Measurements from ENCODE around the gene TXLNG.
"Not testable (repeated sequence)": the region's sequence is repeated elsewhere in the genome, so short reads cannot be mapped to it uniquely, and the experiment has no call there.

TXLNG gene

DNA sequence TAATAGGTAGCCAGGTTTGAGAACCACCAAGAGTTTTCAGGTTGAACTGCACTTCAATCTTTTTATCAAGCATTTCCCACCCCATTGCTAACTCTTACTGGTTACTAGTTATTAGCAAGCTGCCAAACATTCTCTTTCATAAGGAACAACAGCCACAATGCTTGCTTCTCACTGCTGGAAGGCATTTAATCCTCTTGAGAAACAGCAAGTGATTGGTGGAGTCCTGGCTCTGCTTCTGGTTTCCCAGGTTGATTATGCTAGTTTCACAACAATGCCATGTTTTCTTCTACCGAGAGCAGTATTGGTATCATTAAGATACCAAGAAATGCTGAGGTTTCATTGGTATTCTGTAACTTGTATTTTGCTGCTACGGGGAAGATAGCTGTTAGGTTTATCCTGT lies 32.2 kb upstream of the TXLNG start:
- H2BK120ac ChIP-seq (ENCODE audit: low read depth, low read length), result no peak overlapping the region
- WGBS, 2 donors (ENCODE audit: extremely low coverage in 2 of 2, insufficient read length in 2 of 2, insufficient replicate concordance in 1 of 2), result no CpG with 5 or more reads among the region's 2 CpGs
- H2BK15ac ChIP-seq (ENCODE audit: low read length), result no peak overlapping the region
- no peaks in the 10 kb centered on the region for H3K79me1 ChIP-seq (ENCODE audit: low read depth, low read length)
- H2BK5ac ChIP-seq (ENCODE audit: low read length), result no peak overlapping the region
- H2AK5ac ChIP-seq (ENCODE audit: low read depth, low read length), result no peak overlapping the region
- H3K27me3 ChIP-seq (ENCODE audit: control insufficient read depth in 3 of 3, insufficient read depth in 3 of 3, low read depth in 1 of 3, low read length in 3 of 3), result no peaks in the 10 kb centered on the region
- no peak overlapping the region for H3K23ac ChIP-seq (ENCODE audit: low read depth, low read length, poor library complexity)
- no peaks in the 10 kb centered on the region for H3K4me1 ChIP-seq (ENCODE audit: control insufficient read depth in 2 of 2, insufficient read depth in 1 of 2, low read depth in 1 of 2, low read length in 2 of 2)
- H4K8ac ChIP-seq (ENCODE audit: low read depth, low read length), result no peak overlapping the region
- no peak overlapping the region for H3K14ac ChIP-seq (ENCODE audit: low read length)
- no peaks in the 10 kb centered on the region for H3K9me3 ChIP-seq (replicated peaks in 1 of 2; ENCODE audit: control insufficient read depth in 2 of 2, insufficient read depth in 1 of 2, low read depth in 1 of 2, low read length in 2 of 2)
- H4K91ac ChIP-seq (ENCODE audit: low read depth, low read length, poor library complexity), result no peak overlapping the region
- no peak overlapping the region for H2BK12ac ChIP-seq (ENCODE audit: low read length)
- H3K36me3 ChIP-seq (replicated peaks in 1 of 2; ENCODE audit: control insufficient read depth in 2 of 2, insufficient read depth in 2 of 2, low read length in 2 of 2), result peaks cover 4 to 83% of the 10 kb centered on the region in 2 donors
- H3K4ac ChIP-seq (ENCODE audit: low read length), result no peak overlapping the region
- no peak overlapping the region for H3K4me3 ChIP-seq (ENCODE audit: low read length in 2 of 2)
- H3K18ac ChIP-seq (ENCODE audit: low read length), result no peak overlapping the region
- no peak overlapping the region for H2AFZ ChIP-seq (ENCODE audit: low read length)
- H3K9ac ChIP-seq (ENCODE audit: low read depth, low read length, poor library complexity), result no peak overlapping the region
- no peak for DNase-seq (ENCODE audit: low spot score)
- no peak overlapping the region for H3K27ac ChIP-seq (replicated peaks; ENCODE audit: low read length)
- H3K4me2 ChIP-seq (ENCODE audit: insufficient read depth, low read length, poor library complexity, severe bottlenecking), result no peak overlapping the region

DNA sequence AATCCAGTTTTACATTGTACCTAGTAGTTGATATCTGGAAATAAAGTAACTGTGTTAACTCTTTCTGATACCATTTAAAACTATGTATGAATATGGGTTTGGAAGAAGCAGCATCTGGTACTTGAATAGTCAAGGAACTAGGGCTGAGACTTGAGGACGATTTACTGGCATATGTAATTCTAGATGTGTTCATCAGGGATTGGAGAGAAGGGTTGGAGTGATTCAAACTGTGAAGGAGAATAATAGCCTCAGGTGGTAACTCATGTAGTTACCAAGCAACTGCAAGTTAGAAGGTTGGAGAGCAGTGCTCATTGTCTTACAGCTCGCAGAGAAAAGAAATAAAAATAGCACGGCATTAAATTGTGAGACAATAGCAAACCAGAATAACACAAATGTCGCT lies 29.5 kb upstream of the TXLNG start:
- no peak overlapping the region for H3K18ac ChIP-seq (ENCODE audit: low read length)

DNA sequence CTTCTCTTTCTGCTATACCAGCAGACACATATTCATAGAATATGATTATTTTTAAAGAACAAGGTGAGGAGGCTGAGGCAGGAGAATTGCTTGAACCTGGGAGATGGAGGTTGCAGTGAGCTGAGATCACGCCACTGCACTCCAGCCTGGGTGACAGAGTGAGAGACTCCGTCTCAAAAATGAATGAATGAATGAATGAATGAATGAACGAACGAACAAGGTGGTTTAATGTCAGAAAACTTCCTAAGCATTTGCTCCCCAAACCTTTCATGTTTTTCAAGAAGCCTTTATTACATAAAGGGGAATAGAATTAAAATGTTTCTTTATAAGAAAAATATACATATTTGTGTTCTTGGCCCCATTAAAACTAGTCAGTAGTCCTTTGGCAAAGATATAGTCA lies 24.8 kb upstream of the TXLNG start:
- no CpG with 5 or more reads among the region's 4 CpGs for WGBS, 2 donors (ENCODE audit: extremely low coverage in 2 of 2, insufficient read length in 2 of 2, insufficient replicate concordance in 1 of 2)
- not testable (repeated sequence) for H3K79me1 ChIP-seq (ENCODE audit: low read depth, low read length); H3K27ac ChIP-seq (replicated peaks; ENCODE audit: low read length); H3K14ac ChIP-seq (ENCODE audit: low read length); H3K23ac ChIP-seq (ENCODE audit: low read depth, low read length, poor library complexity); H2BK15ac ChIP-seq (ENCODE audit: low read length); H2AFZ ChIP-seq (ENCODE audit: low read length); H4K8ac ChIP-seq (ENCODE audit: low read depth, low read length); H3K27me3 ChIP-seq (ENCODE audit: control insufficient read depth in 3 of 3, insufficient read depth in 3 of 3, low read depth in 1 of 3, low read length in 3 of 3); H3K4me3 ChIP-seq (ENCODE audit: low read length in 2 of 2); H2BK120ac ChIP-seq (ENCODE audit: low read depth, low read length); H3K4ac ChIP-seq (ENCODE audit: low read length); H4K91ac ChIP-seq (ENCODE audit: low read depth, low read length, poor library complexity); H2BK12ac ChIP-seq (ENCODE audit: low read length); DNase-seq (ENCODE audit: low spot score); H3K4me1 ChIP-seq (ENCODE audit: control insufficient read depth in 2 of 2, insufficient read depth in 1 of 2, low read depth in 1 of 2, low read length in 2 of 2); H3K18ac ChIP-seq (ENCODE audit: low read length); H2BK5ac ChIP-seq (ENCODE audit: low read length); H3K9ac ChIP-seq (ENCODE audit: low read depth, low read length, poor library complexity); H3K9me3 ChIP-seq (replicated peaks in 1 of 2; ENCODE audit: control insufficient read depth in 2 of 2, insufficient read depth in 1 of 2, low read depth in 1 of 2, low read length in 2 of 2); H2AK5ac ChIP-seq (ENCODE audit: low read depth, low read length); H3K4me2 ChIP-seq (ENCODE audit: insufficient read depth, low read length, poor library complexity, severe bottlenecking)
- peaks cover 0 to 49% of the 10 kb centered on the region in 2 donors for H3K36me3 ChIP-seq (replicated peaks in 1 of 2; ENCODE audit: control insufficient read depth in 2 of 2, insufficient read depth in 2 of 2, low read length in 2 of 2)

More for the DNA sequence above, 29.5 kb upstream of the TXLNG start:
- no peaks in the 10 kb centered on the region for H3K9me3 ChIP-seq (replicated peaks in 1 of 2; ENCODE audit: control insufficient read depth in 2 of 2, insufficient read depth in 1 of 2, low read depth in 1 of 2, low read length in 2 of 2)
- H3K23ac ChIP-seq (ENCODE audit: low read depth, low read length, poor library complexity), result no peak overlapping the region
- H3K27ac ChIP-seq (replicated peaks; ENCODE audit: low read length), result no peak overlapping the region
- H3K9ac ChIP-seq (ENCODE audit: low read depth, low read length, poor library complexity), result no peak overlapping the region
- H4K91ac ChIP-seq (ENCODE audit: low read depth, low read length, poor library complexity), result no peak overlapping the region
- H3K14ac ChIP-seq (ENCODE audit: low read length), result no peak overlapping the region
- no peak overlapping the region for H3K4ac ChIP-seq (ENCODE audit: low read length)
- DNase-seq (ENCODE audit: low spot score), result no peak
- H2BK120ac ChIP-seq (ENCODE audit: low read depth, low read length), result no peak overlapping the region
- H2AFZ ChIP-seq (ENCODE audit: low read length), result no peak overlapping the region
- WGBS, 2 donors (ENCODE audit: extremely low coverage in 2 of 2, insufficient read length in 2 of 2, insufficient replicate concordance in 1 of 2), result no CpG with 5 or more reads among the region's 4 CpGs
- no peak overlapping the region for H3K4me2 ChIP-seq (ENCODE audit: insufficient read depth, low read length, poor library complexity, severe bottlenecking)
- H3K79me1 ChIP-seq (ENCODE audit: low read depth, low read length), result no peaks in the 10 kb centered on the region
- H2AK5ac ChIP-seq (ENCODE audit: low read depth, low read length), result no peak overlapping the region
- H2BK5ac ChIP-seq (ENCODE audit: low read length), result no peak overlapping the region
- H3K4me1 ChIP-seq (ENCODE audit: control insufficient read depth in 2 of 2, insufficient read depth in 1 of 2, low read depth in 1 of 2, low read length in 2 of 2), result no peaks in the 10 kb centered on the region
- no peak overlapping the region for H4K8ac ChIP-seq (ENCODE audit: low read depth, low read length)
- no peaks in the 10 kb centered on the region for H3K27me3 ChIP-seq (ENCODE audit: control insufficient read depth in 3 of 3, insufficient read depth in 3 of 3, low read depth in 1 of 3, low read length in 3 of 3)
- no peak overlapping the region for H3K4me3 ChIP-seq (ENCODE audit: low read length in 2 of 2)
- peaks cover 1 to 86% of the 10 kb centered on the region in 2 donors for H3K36me3 ChIP-seq (replicated peaks in 1 of 2; ENCODE audit: control insufficient read depth in 2 of 2, insufficient read depth in 2 of 2, low read length in 2 of 2)
- H2BK15ac ChIP-seq (ENCODE audit: low read length), result no peak overlapping the region
- H2BK12ac ChIP-seq (ENCODE audit: low read length), result no peak overlapping the region

DNA sequence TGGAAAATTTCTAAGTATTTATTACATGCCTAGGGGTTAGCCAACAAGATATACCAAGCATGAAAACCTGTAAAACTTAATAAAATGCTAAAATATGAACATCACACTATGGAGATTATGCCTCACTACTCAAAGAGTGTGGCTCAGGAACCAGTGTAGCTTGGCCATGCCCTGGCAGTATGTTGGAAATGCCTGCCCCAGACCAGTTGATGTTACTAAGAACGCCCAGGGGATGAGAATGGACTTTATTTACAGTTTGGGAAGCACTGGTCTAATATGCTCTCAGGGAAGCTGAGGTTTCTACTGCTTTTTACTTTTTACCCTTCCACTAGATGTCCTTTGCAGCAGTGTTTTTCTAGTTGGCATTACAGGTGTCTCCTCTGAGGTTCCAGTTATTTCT lies 23.7 kb upstream of the TXLNG start:
- Histone ChIP-seq H3K27me3 (ENCODE audit: control insufficient read depth in 3 of 3, insufficient read depth in 3 of 3, low read depth in 1 of 3, low read length in 3 of 3) (no peaks in the 10 kb centered on the region), H2BK12ac (ENCODE audit: low read length) (no peak overlapping the region), H2AK5ac (ENCODE audit: low read depth, low read length) (no peak overlapping the region), H3K4me3 (ENCODE audit: low read length in 2 of 2) (no peak overlapping the region), H3K23ac (ENCODE audit: low read depth, low read length, poor library complexity) (no peak overlapping the region), H2AFZ (ENCODE audit: low read length) (no peak overlapping the region), H2BK5ac (ENCODE audit: low read length) (no peak overlapping the region), H3K79me1 (ENCODE audit: low read depth, low read length) (no peaks in the 10 kb centered on the region), H2BK15ac (ENCODE audit: low read length) (no peak overlapping the region), H3K36me3 (replicated peaks in 1 of 2; ENCODE audit: control insufficient read depth in 2 of 2, insufficient read depth in 2 of 2, low read length in 2 of 2) (peaks cover 0 to 41% of the 10 kb centered on the region in 2 donors), H3K4me2 (ENCODE audit: insufficient read depth, low read length, poor library complexity, severe bottlenecking) (no peak overlapping the region), H2BK120ac (ENCODE audit: low read depth, low read length) (no peak overlapping the region), H3K4ac (ENCODE audit: low read length) (no peak overlapping the region), H4K8ac (ENCODE audit: low read depth, low read length) (no peak overlapping the region), H3K9ac (ENCODE audit: low read depth, low read length, poor library complexity) (no peak overlapping the region), H3K4me1 (ENCODE audit: control insufficient read depth in 2 of 2, insufficient read depth in 1 of 2, low read depth in 1 of 2, low read length in 2 of 2) (no peaks in the 10 kb centered on the region), H3K9me3 (replicated peaks in 1 of 2; ENCODE audit: control insufficient read depth in 2 of 2, insufficient read depth in 1 of 2, low read depth in 1 of 2, low read length in 2 of 2) (no peaks in the 10 kb centered on the region), H3K18ac (ENCODE audit: low read length) (no peak overlapping the region), H3K14ac (ENCODE audit: low read length) (no peak overlapping the region), H3K27ac (replicated peaks; ENCODE audit: low read length) (no peak overlapping the region), H4K91ac (ENCODE audit: low read depth, low read length, poor library complexity) (no peak overlapping the region)
- no CpG with 5 or more reads among the region's 1 CpG for WGBS, 2 donors (ENCODE audit: extremely low coverage in 2 of 2, insufficient read length in 2 of 2, insufficient replicate concordance in 1 of 2)
- DNase-seq (ENCODE audit: low spot score), result no peak

All from neuronal stem cell (in vitro differentiated cells).